RWPE1 (cell line): ENCODE data around the gene HOMEZ.

Source experiments
- CTCF ChIA-PET: fragments of 350-600 bp; sonication (Branson Sonifier 250); formaldehyde crosslinking; extraction: SDS; loops from one replicate; lab custom pipeline; 2021; lab: Yijun Ruan, JAX
- POLR2A ChIA-PET: fragments of 400-600 bp; formaldehyde crosslinking; extraction: SDS; loops from one replicate; lab custom pipeline; 2020; ENCODE audit warnings: antibody characterized with exemption; ENCODE audit not compliant: low non-redundant PET; lab: Yijun Ruan, JAX
- DNase-seq: peaks from one replicate; pipeline ENCODE4 v3.0.0; 2012; ENCODE audit warnings: low spot score
- H3K27ac ChIP-seq: fragments of 450-650 bp; 2 replicates; pipeline ENCODE4 v1.5.1; 2017
- TF ChIP-seq, protein P1 (sequence below): fragments of 450-650 bp; conservative IDR thresholded peaks from 2 replicates; pipeline ENCODE4 v1.5.1; 2017; ENCODE audit warnings: low read depth, mild to moderate bottlenecking

Gene HOMEZ

DNA sequence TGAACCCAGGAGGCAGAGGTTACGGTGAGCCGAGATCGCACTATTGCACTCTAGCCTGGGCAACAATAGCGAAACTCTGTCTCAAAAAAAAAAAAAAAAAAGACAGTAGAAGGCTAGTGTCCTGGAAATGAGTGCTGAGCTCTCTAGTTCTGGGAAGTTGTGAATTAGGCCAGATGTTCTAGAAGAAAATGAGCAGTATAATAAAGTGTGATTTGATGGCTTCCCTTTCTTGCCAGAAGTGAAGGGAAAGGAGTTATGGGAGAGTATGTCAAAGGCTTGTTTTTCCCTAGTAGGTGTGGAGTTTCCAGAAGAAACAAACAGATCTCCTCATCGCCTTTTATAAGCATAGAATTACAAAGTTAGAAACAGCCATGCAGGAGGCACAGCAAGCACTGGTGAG, 27.7 kb downstream of the HOMEZ start:
- TF ChIP-seq, protein P1, sequence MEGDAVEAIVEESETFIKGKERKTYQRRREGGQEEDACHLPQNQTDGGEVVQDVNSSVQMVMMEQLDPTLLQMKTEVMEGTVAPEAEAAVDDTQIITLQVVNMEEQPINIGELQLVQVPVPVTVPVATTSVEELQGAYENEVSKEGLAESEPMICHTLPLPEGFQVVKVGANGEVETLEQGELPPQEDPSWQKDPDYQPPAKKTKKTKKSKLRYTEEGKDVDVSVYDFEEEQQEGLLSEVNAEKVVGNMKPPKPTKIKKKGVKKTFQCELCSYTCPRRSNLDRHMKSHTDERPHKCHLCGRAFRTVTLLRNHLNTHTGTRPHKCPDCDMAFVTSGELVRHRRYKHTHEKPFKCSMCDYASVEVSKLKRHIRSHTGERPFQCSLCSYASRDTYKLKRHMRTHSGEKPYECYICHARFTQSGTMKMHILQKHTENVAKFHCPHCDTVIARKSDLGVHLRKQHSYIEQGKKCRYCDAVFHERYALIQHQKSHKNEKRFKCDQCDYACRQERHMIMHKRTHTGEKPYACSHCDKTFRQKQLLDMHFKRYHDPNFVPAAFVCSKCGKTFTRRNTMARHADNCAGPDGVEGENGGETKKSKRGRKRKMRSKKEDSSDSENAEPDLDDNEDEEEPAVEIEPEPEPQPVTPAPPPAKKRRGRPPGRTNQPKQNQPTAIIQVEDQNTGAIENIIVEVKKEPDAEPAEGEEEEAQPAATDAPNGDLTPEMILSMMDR, result no peak
- DNase-seq, result no peak
- CTCF ChIA-PET, result interaction anchor here (0.6 kb wide), 2 partner anchors 41 to 1518 kb away, joined by 5 to 6 read pairs; no protein-coding TSS in a partner anchor
- POLR2A ChIA-PET, result interaction anchor here (0.6 kb wide), 1 partner anchor 125 kb away, joined by 3 read pairs; no protein-coding TSS in a partner anchor
- H3K27ac ChIP-seq, result no peak overlapping the region

DNA sequence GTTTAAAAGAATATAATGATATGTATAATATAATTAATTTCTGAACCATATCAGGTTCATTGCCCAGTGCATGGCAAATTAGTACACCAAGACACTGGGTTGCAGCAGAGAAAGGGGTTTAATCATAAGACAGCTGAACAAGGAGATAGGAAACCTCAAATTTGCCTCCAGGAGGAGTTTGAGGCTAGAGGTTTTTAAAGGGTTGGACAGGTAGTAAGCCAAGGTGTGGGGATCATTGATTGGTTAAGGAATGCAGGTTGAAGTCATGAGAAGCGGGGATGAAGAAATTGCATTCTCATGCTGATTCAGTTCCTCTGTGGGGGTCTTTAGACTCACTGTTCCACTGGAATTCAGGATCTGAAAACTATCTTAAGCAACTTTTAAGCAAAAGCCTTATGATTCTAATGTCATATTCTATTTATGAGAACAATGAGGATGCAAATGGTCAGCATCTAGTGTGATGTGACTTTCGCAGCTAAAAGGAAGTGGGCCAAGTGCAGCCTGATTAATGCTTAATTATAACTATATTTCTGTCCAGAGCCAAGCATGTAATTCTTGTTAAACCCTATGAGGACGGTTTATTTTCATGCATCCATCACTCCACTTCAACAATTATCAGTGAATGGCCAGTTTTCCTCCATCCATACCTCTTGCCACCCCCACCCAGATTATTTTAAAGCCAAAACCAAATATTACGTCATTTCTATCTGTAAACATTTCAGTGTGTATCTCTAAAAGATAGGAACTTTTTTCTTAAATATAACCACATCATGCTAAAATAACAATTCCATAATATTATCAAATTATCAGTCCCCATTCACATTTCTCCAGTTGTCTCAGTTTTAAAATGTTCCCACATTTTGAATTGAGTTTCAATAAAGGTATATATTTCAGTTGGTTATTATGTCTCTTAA, 33.3 kb downstream of the HOMEZ start:
- ChIA-PET CTCF (interaction anchor here (0.7 kb wide), 1 partner anchor 837 kb away, joined by 3 read pairs; no protein-coding TSS in a partner anchor), POLR2A (no interaction called here)
- H3K27ac ChIP-seq, result no peak overlapping the region
- TF ChIP-seq, protein P1, result no peak
- no peak for DNase-seq

DNA sequence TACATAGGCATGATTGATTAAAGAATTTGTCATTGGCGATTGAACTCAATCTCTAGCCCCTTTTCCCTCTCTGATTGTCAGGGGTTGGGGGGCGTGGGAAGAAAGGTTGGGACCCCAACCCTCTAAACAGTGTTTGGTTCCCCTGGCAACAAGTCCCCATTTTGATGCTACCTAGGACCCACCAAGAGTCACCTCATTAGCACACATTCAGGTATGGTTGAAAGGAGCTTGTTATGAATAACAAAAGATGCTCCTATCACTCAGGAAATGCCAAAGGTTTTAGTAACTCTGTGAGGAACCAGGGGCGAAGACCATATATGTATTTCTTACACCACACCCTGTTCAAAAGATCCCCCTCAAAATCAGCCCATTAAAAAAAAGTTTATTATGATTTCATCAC, 33.9 kb downstream of the HOMEZ start:
- TF ChIP-seq, protein P1, result no peak
- H3K27ac ChIP-seq, result no peak overlapping the region
- ChIA-PET CTCF (interaction anchor here (0.7 kb wide), 1 partner anchor 838 kb away, joined by 3 read pairs; no protein-coding TSS in a partner anchor), POLR2A (no interaction called here)
- peak; percentile 12 for DNase-seq

GRCh38 chr14:23249824-23250223, 36.1 kb downstream of the HOMEZ start:
- ChIA-PET POLR2A (no interaction called here), CTCF (no interaction called here)
- no peak overlapping the region for H3K27ac ChIP-seq
- TF ChIP-seq, protein P1, result no peak
- DNase-seq, result no peak

DNA sequence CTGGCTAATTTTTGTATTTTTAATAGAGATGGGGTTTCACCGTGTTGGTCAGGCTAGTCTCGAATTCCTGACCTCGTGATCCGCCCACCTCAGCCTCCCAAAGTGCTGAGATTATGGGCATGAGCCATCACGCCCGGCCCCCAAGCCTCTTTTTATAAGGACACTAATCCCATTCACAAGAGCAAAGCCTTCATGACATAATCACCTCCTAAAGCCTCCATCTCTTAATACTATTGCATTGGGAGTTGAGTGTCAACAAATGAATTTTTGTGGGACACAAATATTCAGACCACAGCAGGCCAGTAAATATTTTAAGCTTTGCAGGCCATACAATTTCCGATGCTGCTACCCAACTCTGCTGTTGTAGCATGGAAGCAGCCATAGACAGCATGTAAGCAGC, 37.3 kb downstream of the HOMEZ start:
- POLR2A ChIA-PET, result no interaction called here
- no peak overlapping the region for H3K27ac ChIP-seq
- no peak for DNase-seq
- CTCF ChIA-PET, result interaction anchor here (0.5 kb wide), 1 partner anchor 65 kb away, joined by 3 read pairs; the partner anchor contains the start of gene SLC7A8
- TF ChIP-seq, protein P1, result no peak

DNA sequence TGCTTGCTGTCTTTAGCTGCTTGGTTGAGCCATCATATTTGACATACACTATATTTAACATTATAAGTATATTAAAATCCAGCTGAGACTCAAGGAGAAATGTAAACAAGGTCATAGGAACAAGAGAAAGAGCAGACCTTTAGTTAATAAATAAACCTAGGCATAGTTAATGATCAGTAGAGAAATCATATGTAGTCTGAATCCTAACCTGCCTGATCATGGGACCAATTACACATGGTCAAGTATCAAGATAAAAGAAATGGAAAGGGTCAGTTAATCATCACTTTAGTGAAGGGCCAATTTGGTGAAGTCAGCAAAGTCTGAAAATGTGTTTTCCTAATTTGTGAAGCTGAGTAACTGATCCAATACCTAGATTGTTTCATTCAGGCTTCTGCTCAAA, 40.6 kb downstream of the HOMEZ start:
- no peak overlapping the region for H3K27ac ChIP-seq
- POLR2A ChIA-PET, result no interaction called here
- CTCF ChIA-PET, result no interaction called here
- no peak for DNase-seq
- TF ChIP-seq, protein P1, result no peak
